LoVo (cell line): ENCODE data around the gene ADK.
A peak's percentile ranks its signal among the peaks of the same experiment; 100 is the strongest.
"Not testable (repeated sequence)": the region's sequence is repeated elsewhere in the genome, so short reads cannot be mapped to it uniquely, and the experiment has no call there.

Source experiments
- DNase-seq: peaks from one replicate; pipeline ENCODE4 v3.0.0-alpha.2; 2016; ENCODE audit warnings: low spot score

ADK gene

DNA sequence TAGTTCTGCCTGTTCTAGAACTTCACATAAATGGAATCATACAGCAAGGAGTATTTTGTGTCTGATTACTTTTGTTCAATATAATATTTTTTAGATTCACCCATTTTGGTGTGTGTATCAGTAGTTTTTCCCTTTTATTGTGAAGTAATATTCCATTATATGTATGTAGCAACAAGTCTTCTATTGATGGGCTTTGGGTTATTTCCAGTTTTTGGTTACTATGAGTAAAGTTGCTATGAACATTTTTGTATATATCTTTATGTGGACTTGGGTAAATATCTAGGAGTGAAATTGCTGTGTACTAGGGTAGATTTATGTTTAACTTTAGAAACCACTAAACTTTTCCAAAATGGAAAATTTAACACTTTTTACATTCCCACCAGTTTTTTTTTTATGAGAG is 35.7 kb downstream of the ADK start:
- no peak for DNase-seq

- no peak for DNase-seq
These were observed 36.2 kb downstream of the ADK start for GRCh38 chr10:74187237-74187636.

GRCh38 chr10:74188617-74189016 is 37.6 kb downstream of the ADK start:
- DNase-seq: not testable (repeated sequence)

DNA sequence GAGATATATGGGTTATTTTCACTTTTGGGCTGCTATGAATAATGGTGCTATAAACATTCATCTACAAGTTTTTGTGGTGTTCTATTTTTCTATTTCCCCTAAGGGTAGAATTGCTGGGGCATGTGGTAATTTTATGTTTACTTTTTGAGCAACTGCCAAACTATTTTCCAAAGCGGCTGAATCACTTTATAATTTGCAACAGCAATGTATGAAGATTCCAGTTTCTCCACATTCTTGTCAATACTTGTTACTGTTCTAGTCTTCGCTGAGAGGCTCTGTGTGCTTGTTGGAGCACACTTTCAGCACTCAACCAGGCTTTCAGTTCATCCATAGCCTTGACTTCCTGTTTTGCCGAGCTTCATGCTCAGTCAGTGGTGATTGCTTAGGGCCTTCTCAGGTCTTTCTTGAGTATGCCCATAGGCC is 39.0 kb downstream of the ADK start:
- DNase-seq: peak; percentile 77

GRCh38 chr10:74190494-74190893 is 39.5 kb downstream of the ADK start:
- no peak for DNase-seq

- no peak for DNase-seq
These were observed 43.5 kb downstream of the ADK start for GRCh38 chr10:74194545-74194944.

- no peak for DNase-seq
These were observed 44.0 kb downstream of the ADK start for GRCh38 chr10:74194999-74195398.

- DNase-seq: no peak
These were observed 48.3 kb downstream of the ADK start for GRCh38 chr10:74199315-74199714.

DNA sequence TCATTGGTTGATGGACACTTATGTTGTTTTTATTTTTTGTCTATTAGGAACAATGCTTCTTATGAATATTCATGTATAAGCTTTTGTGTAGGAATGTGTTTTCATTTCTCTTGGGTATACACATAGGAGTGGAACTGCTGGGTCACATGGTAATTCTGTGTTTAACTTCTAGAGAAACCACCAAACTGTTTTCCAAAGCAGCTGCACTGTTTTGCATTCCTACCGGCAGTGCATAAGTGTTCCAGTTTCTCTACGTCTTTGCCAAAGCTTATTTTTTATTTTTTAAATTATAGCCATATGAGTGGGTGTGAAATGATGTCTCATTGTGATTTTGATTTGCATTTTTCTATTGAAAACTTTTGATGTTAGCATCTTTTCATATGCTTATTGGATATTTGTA is 51.3 kb downstream of the ADK start:
- DNase-seq: no peak

GRCh38 chr10:74206746-74207145 is 55.7 kb downstream of the ADK start:
- no peak for DNase-seq

DNA sequence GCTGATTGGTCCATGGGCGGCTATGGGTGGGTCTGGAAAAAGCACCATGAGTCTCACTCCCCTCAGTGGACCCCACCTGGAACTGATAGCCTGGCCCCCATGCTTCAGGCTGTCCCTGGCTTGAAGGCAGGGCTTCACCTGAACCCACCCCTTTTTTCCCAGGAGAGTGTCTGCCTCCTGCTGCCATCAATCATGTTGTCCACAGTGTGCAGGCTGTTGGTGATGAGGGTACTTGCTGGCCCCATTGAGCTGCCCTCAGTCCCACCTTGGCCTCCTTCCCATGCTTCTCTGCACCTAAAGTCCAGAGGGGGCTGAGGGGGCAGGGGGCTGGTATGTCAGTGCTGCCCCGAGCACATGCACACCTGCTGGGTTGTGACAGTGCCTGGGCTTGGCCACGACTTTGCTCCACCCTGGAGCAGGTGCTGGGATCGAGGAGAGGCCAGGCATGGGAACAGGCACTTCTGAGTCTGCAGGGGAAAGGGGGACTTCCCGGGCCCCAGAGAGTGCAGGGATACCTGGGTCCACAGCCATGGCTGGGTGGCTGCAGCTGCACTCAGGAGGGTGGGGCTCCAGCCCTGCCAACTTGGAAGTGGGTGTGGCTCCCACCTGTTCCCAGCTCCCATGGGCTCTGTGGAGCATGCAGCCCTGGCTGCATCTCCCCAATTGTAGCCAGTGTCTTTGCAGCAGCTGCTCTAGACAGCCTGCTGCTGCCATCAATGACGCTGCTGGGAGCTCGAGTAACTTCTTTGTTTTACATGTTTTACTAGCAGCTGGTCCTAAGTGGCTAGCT is 56.9 kb downstream of the ADK start:
- DNase-seq: no peak

DNA sequence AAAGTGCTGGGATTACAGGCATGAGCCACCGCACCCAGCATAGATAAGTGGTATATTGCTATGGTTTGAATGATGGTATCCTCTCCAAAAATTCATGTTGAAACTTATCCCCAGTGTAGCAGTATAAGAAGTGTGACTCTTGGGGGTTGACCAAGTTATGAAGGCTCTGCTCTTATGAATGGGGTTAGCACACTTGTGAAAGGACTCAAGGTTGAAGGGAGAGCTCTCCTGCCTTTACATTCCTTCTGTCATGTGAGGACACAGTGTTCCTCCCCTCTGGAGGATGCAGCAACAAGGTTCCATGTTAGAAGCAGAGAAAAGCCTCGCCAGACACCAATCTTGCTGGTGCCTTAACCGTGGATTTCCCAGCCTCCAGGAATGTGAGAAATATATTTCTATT is 58.0 kb downstream of the ADK start:
- no peak for DNase-seq

- no peak for DNase-seq
These were observed 62.0 kb downstream of the ADK start for GRCh38 chr10:74213019-74213418.

- peak; percentile 31 for DNase-seq
These were observed 62.6 kb downstream of the ADK start for GRCh38 chr10:74213571-74214162.

- DNase-seq: not testable (repeated sequence)
These were observed 66.1 kb downstream of the ADK start for GRCh38 chr10:74217110-74217509.

GRCh38 chr10:74222467-74222866 is 71.4 kb downstream of the ADK start:
- DNase-seq: not testable (repeated sequence)

GRCh38 chr10:74223755-74224529 is 72.9 kb downstream of the ADK start:
- DNase-seq: no peak

DNA sequence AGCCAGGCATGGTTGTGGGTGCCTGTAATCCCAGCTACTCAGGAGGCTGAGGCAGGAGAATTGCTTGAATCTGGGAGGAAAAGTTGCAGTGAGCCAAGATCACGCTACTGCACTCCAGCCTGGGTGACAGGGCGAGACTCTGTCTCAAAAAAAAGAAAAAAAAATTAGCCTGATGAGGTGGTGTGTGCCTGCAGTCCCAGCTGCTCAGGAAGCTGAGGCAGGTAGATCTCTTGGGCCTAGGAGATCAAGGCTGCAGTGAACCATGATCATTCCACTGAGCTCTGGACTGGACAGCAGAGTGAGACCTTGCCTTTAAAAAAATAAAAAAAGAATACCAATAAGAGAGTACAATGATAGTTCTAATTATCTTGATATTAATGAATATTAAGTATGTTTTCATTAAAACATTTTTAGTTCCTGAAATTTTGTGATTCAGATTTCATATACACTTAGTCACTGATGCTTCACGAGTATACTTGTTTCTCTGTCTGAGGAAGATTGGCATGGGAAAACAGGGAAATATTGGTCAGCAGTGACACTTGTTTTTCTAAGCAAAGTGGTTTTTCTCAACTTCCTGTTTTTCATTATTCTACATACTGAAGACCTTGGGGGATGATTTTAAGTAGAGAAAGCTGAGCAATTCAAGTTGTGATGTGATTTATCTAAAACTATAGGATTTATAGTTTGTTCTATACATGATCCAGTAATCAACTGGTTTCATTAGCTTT is 76.8 kb downstream of the ADK start:
- DNase-seq: no peak

DNA sequence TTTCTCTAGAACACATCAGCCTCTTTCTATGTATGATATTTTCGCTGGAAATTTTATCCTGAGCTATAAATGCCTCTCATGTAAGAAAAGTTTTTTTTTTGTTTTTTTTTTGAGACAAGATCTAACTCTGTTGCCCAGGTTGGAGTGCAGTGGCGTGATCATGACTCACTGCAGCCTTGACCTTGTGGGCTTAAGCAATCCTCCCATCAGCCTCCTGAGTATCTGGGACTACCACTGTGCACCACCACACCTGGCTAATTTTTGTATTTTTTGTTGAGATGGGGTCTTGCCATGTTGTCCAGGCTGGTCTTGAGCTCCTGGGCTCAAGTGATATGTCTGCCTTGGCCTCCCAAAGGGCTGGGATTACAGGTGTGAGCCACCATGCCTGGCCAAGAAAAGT is 80.4 kb downstream of the ADK start:
- DNase-seq: no peak

- no peak for DNase-seq
These were observed 82.3 kb downstream of the ADK start for GRCh38 chr10:74233281-74233680.

GRCh38 chr10:74234569-74234968 is 83.5 kb downstream of the ADK start:
- no peak for DNase-seq

DNA sequence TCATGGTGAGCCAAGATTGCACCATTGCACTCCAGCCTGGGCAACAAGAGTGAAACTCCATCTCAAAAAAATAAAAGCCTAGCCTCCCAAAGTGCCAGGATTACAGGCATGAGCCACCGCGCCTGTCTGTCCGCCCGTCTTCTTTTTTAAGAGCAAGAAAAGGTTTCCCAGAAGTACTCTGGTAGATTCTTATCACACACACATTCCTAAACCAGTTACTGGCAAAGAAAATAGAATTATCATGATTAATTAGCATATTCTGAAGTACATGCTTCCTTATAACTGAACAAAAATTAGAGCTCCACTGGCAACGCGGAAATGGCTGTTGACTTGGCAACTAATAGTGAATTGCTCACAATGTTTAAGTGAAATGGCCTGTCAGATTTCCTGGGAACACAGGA is 87.0 kb downstream of the ADK start:
- DNase-seq: no peak
